Endothelial cell of umbilical vein (primary cell): ENCODE results near the gene DMXL2. TPM values are rescaled to one million over a fixed set of nuclear protein-coding genes. Genes with fewer than 3 reads are reported as not detected.

Experiments used
- BruUV-seq: library from RNA; stranded (reverse); fragments of 400-500 nt; replicated peaks from 2 replicates; lab custom pipeline; 2021; lab: Mats Ljungman, UMichigan
- CTCF ChIA-PET: fragments of 300-600, 350-600 bp; sonication (Branson Sonifier 250); formaldehyde crosslinking; loops from one replicate; lab custom pipeline; 2021; ENCODE audit warnings: antibody characterized with exemption, inconsistent platforms; lab: Charles Lee
- POLR2A ChIA-PET: fragments of 300-600, 350-600 bp; sonication (Branson Sonifier 250); formaldehyde crosslinking; loops from one replicate; lab custom pipeline; 2021; ENCODE audit warnings: antibody characterized with exemption, inconsistent platforms; lab: Charles Lee
- DNase-seq: peaks from one replicate; pipeline ENCODE4 v3.0.0-alpha.2; 2011; ENCODE audit warnings: low read depth, low spot score
- FAIRE-seq: peaks from 2 replicates; lab custom pipeline; 2011; peaks lifted over from hg19 to GRCh38; lab: Jason Lieb, UNC
- H2AFZ ChIP-seq: 2 replicates; pipeline ENCODE4 v1.6.0; 2012; ENCODE audit warnings: low read depth, low read length, control low read depth, inconsistent platforms
- H3K27ac ChIP-seq: 2 replicates; pipeline ENCODE4 v1.5.1; 2011; ENCODE audit warnings: low read depth, mild to moderate bottlenecking, control low read depth, low read length, moderate library complexity; ENCODE audit not compliant: insufficient read depth
- H3K27me3 ChIP-seq, 2 experiments: 2 replicates each; pipeline versions ENCODE4 v1.6.0 to v1.6.1; 2011; ENCODE audit warnings: low read length in 2 of 2, mixed read lengths in 1 of 2; ENCODE audit not compliant: control insufficient read depth in 2 of 2, insufficient read depth in 2 of 2
- H3K36me3 ChIP-seq, 2 experiments: 2 replicates in 1 of 2; 3 replicates in 1 of 2; pipeline ENCODE4 v1.5.1; 2011; ENCODE audit warnings: low read length in 2 of 2, mild to moderate bottlenecking in 1 of 2, moderate library complexity in 1 of 2; ENCODE audit not compliant: control insufficient read depth in 2 of 2, insufficient read depth in 2 of 2; ENCODE audit errors: extremely low read depth in 1 of 2
- H3K4me1 ChIP-seq: 3 replicates; pipeline ENCODE4 v1.5.1; 2011; ENCODE audit warnings: mild to moderate bottlenecking, low read length; ENCODE audit not compliant: control insufficient read depth, insufficient read depth; ENCODE audit errors: extremely low read depth
- H3K4me2 ChIP-seq: 2 replicates; pipeline ENCODE4 v1.6.1; 2011; ENCODE audit warnings: low read length, control low read depth, mixed read lengths; ENCODE audit not compliant: insufficient read depth
- H3K4me3 ChIP-seq, 3 experiments: fragments of 200-600 bp in 1 of 3; sonication (generic), shearing (Covaris generic) in 1 of 3; replicated peaks in 1 of 3; 2 replicates each; pipeline ENCODE4 v1.5.1; 2011 to 2016; ENCODE audit warnings: control low read depth in 3 of 3, low read length in 3 of 3, mild to moderate bottlenecking in 2 of 3, inconsistent platforms in 1 of 3, low read depth in 1 of 3, moderate library complexity in 1 of 3; ENCODE audit not compliant: insufficient read depth in 1 of 3
- H3K79me2 ChIP-seq: 2 replicates; pipeline ENCODE4 v1.6.0; 2012; ENCODE audit warnings: low read length, inconsistent platforms; ENCODE audit not compliant: control insufficient read depth, insufficient read depth
- H3K9ac ChIP-seq: replicated peaks from 2 replicates; pipeline ENCODE3; 2011; ENCODE audit warnings: low read length, control low read depth; ENCODE audit not compliant: insufficient read depth; ENCODE audit errors: extremely low read depth
- H3K9me1 ChIP-seq: replicated peaks from 3 replicates; pipeline ENCODE4 v1.6.0; 2011; ENCODE audit warnings: mild to moderate bottlenecking, low read length; ENCODE audit not compliant: control insufficient read depth, insufficient read depth; ENCODE audit errors: extremely low read depth
- H3K9me3 ChIP-seq: replicated peaks from 2 replicates; pipeline ENCODE4 v1.5.1; 2012; ENCODE audit warnings: low read length, inconsistent platforms; ENCODE audit not compliant: control insufficient read depth, insufficient read depth
- H4K20me1 ChIP-seq: replicated peaks from 2 replicates; pipeline ENCODE3; 2011; ENCODE audit warnings: mild to moderate bottlenecking, low read length; ENCODE audit not compliant: control insufficient read depth, insufficient read depth; ENCODE audit errors: extremely low read depth
- GATA2 ChIP-seq: IDR thresholded peaks from 2 replicates; pipeline ENCODE4 v1.7.0; 2011; ENCODE audit warnings: low read depth, mild to moderate bottlenecking, moderate library complexity, mixed read lengths, low read length; ENCODE audit not compliant: insufficient read length, insufficient read depth
- JUN ChIP-seq: IDR thresholded peaks from 2 replicates; pipeline ENCODE4 v1.6.1; 2011; ENCODE audit warnings: borderline replicate concordance, low read depth; ENCODE audit not compliant: insufficient read length, insufficient read depth
- dilution Hi-C: fragments of 300-500 bp; cut with MboI; formaldehyde crosslinking; loops from one replicate; pipeline ENCODE4 v1.15.0; 2019; ENCODE audit warnings: low sequenced_read_pairs; ENCODE audit not compliant: extremely low pct_ligation_motif_present
- intact Hi-C: fragments of 100-400 bp; cut with micrococcal nuclease; formaldehyde crosslinking; loops from one replicate; pipeline ENCODE4 v1.10.0; 2022
- polyA plus RNA-seq, 4 experiments: library from polyadenylated mRNA; depleted of rRNA in 3 of 4; stranded (reverse) in 3 of 4; unstranded in 1 of 4; fragments of >200 nt; gene quantifications; 2 replicates each; pipeline versions ENCODE4 v1.2.1 to v1.2.3, GENCODE V29; 2011 to 2012; ENCODE audit warnings: missing spikeins in 1 of 4
- total RNA-seq: library from RNA; stranded (reverse); gene quantifications from 2 replicates; pipeline ENCODE4 v1.2.3, GENCODE V29; 2021
- TF ChIP-seq, protein P1 (sequence below), 2 donors: IDR thresholded peaks; 1 replicate in 1 of 2; 2 replicates in 1 of 2; pipeline ENCODE4 v1.5.1; 2011; ENCODE audit warnings: low read length in 2 of 2, mild to moderate bottlenecking in 2 of 2, moderate library complexity in 2 of 2, control low read depth in 1 of 2, inconsistent platforms in 1 of 2, low read depth in 1 of 2; ENCODE audit not compliant: insufficient read depth in 1 of 2; ENCODE audit errors: extremely low read depth in 1 of 2

The DMXL2 gene
- total and polyA plus RNA-seq, 2 donors (not counting 3 experiments of a cell fraction or from before 2014, with no cell fraction given): 6.3 to 10.8 TPM

DNA sequence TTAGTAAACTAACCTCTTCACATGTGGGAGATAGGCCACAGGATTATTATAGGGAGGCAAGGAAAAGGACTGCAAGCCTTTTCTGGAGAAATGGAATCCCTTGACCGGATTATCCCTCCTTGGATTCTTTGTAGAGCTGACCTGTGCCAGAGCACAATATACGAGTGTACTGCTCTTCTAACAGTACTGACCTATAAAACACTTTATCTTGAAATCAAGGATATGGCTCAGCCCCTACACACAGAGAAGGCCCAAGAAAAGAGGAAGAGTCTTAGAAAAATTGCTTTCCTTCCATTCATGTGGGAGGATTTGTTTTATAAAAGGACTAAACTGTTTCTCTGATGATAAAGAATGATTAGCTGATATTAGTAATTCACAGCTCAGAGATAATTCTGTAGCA, 42.2 kb downstream of the DMXL2 start:
- Histone ChIP-seq H3K9me3 (no peaks in the 10 kb centered on the region), H3K4me2 (no peak overlapping the region), H3K36me3 (no peaks in the 10 kb centered on the region), H3K9me1 (no peaks in the 10 kb centered on the region), H4K20me1 (no peaks in the 10 kb centered on the region), H3K9ac (no peak overlapping the region), H3K4me1 (peaks cover 11% of the 10 kb centered on the region), H3K4me3 (no peak overlapping the region), H3K79me2 (no peaks in the 10 kb centered on the region), H3K27ac (no peak overlapping the region), H2AFZ (no peak overlapping the region), H3K27me3 (no peaks in the 10 kb centered on the region)
- ChIA-PET POLR2A (interaction anchor here (0.5 kb wide), 1 partner anchor 44 kb away, joined by 3 read pairs; no protein-coding TSS in a partner anchor), CTCF (interaction anchor here (0.6 to 1.0 kb wide), 3 partner anchors 15 to 44 kb away, joined by 3 read pairs; no protein-coding TSS in a partner anchor)
- DNase-seq (peak; percentile 8), FAIRE-seq (peak; percentile 75)
- BruUV-seq: no TSS peak
- intact Hi-C loops: no loop called here
- TF ChIP-seq GATA2 (peak; percentile 54), JUN (no peak)
- dilution Hi-C loops: no loop called here

- CTCF ChIA-PET: no interaction called here
- no TSS peak for BruUV-seq
Observed at GRCh38 chr15:51579012-51579411, 43.6 kb downstream of the DMXL2 start.

More at GRCh38 chr15:51579012-51579411, 43.6 kb downstream of the DMXL2 start:
- Histone ChIP-seq H2AFZ (no peak overlapping the region), H3K4me2 (no peak overlapping the region), H3K36me3 (no peaks in the 10 kb centered on the region), H3K4me3 (no peak overlapping the region), H3K79me2 (no peaks in the 10 kb centered on the region), H3K27ac (no peak overlapping the region), H3K27me3 (no peaks in the 10 kb centered on the region), H3K4me1 (peaks cover 11% of the 10 kb centered on the region), H4K20me1 (no peaks in the 10 kb centered on the region), H3K9me3 (no peaks in the 10 kb centered on the region), H3K9ac (no peak overlapping the region), H3K9me1 (no peaks in the 10 kb centered on the region)
- dilution Hi-C loops: no loop called here
- intact Hi-C loops: no loop called here
- DNase-seq: no peak
- POLR2A ChIA-PET: no interaction called here
- TF ChIP-seq, protein P1, sequence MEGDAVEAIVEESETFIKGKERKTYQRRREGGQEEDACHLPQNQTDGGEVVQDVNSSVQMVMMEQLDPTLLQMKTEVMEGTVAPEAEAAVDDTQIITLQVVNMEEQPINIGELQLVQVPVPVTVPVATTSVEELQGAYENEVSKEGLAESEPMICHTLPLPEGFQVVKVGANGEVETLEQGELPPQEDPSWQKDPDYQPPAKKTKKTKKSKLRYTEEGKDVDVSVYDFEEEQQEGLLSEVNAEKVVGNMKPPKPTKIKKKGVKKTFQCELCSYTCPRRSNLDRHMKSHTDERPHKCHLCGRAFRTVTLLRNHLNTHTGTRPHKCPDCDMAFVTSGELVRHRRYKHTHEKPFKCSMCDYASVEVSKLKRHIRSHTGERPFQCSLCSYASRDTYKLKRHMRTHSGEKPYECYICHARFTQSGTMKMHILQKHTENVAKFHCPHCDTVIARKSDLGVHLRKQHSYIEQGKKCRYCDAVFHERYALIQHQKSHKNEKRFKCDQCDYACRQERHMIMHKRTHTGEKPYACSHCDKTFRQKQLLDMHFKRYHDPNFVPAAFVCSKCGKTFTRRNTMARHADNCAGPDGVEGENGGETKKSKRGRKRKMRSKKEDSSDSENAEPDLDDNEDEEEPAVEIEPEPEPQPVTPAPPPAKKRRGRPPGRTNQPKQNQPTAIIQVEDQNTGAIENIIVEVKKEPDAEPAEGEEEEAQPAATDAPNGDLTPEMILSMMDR (IDR thresholded peaks at IDR 0.05; ENCODE audit: extremely low read depth in 1 of 2, insufficient read depth in 1 of 2, low read depth in 1 of 2, low read length in 2 of 2): no peak
- TF ChIP-seq JUN: no peak
- no peak for FAIRE-seq
